Measurements from ENCODE around the gene PTCHD4.

DNA sequence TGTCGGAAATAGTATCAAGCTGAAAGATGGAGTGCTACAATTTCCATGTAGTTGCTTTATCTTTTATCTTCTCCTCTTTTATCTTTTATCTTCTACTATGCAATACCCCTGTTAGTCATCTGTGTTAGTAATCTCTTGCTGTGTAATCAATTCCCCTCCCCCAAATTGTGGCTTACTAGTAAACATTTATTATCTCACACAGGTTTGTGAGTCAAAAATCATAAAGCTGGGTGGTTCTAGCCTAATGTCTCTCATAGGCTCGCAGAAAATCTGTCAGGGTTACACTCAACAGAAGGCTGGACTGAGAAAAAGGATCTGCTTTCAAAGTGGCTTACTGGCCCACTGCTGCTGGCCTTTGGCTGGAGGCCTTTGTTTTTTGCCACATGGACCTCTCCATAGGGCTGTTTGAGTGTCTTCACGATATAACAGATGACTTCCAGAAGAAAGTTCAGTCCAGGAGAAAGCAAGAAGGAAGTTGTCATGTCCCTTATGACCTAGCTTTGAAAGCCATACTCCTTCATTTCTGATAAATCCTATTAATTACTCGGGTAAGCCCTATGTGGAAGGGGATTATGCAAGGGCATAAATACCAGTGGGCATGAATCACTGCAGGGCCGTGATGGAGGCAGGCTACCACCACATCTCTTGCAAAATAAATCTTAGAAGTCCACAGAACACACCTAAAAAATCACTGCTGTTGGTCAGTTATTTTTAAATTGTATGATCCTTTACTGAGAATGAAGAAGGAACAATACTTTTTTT is 24.5 kb upstream of the PTCHD4 start:
- TF ChIP-seq, protein P1, sequence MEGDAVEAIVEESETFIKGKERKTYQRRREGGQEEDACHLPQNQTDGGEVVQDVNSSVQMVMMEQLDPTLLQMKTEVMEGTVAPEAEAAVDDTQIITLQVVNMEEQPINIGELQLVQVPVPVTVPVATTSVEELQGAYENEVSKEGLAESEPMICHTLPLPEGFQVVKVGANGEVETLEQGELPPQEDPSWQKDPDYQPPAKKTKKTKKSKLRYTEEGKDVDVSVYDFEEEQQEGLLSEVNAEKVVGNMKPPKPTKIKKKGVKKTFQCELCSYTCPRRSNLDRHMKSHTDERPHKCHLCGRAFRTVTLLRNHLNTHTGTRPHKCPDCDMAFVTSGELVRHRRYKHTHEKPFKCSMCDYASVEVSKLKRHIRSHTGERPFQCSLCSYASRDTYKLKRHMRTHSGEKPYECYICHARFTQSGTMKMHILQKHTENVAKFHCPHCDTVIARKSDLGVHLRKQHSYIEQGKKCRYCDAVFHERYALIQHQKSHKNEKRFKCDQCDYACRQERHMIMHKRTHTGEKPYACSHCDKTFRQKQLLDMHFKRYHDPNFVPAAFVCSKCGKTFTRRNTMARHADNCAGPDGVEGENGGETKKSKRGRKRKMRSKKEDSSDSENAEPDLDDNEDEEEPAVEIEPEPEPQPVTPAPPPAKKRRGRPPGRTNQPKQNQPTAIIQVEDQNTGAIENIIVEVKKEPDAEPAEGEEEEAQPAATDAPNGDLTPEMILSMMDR (IDR thresholded peaks at IDR 0.05; ENCODE audit: borderline replicate concordance, extremely low read depth, low read length, poor library complexity, severe bottlenecking) = no peak
- no peak for TF ChIP-seq EZH2 (IDR thresholded peaks at IDR 0.05; ENCODE audit: borderline replicate concordance, low read depth, low read length, severe bottlenecking)
